Endothelial cell of umbilical vein (primary cell): ENCODE measurements around the gene XPA.

Experiments
- CTCF ChIP-seq, 2 donors: IDR thresholded peaks; 1 replicate in 1 of 2; 2 replicates in 1 of 2; pipeline ENCODE4 v1.5.1; 2011; ENCODE audit warnings: low read length in 2 of 2, mild to moderate bottlenecking in 2 of 2, moderate library complexity in 2 of 2, control low read depth in 1 of 2, inconsistent platforms in 1 of 2, low read depth in 1 of 2; ENCODE audit not compliant: insufficient read depth in 1 of 2; ENCODE audit errors: extremely low read depth in 1 of 2
- EZH2 ChIP-seq: IDR thresholded peaks from 2 replicates; pipeline ENCODE4 v1.6.1; 2012; ENCODE audit warnings: borderline replicate concordance, low read depth, mild to moderate bottlenecking, moderate library complexity, low read length, inconsistent platforms; ENCODE audit not compliant: severe bottlenecking
- POLR2A ChIP-seq: IDR thresholded peaks from 2 replicates; pipeline ENCODE4 v1.6.1; 2012; ENCODE audit warnings: low read depth, mild to moderate bottlenecking, control low read depth, low read length
- POLR2AphosphoS5 ChIP-seq: IDR thresholded peaks from 2 replicates; pipeline ENCODE4 v1.6.1; 2012; ENCODE audit warnings: low read depth, mild to moderate bottlenecking, control low read depth, low read length, moderate library complexity; ENCODE audit not compliant: insufficient read depth

- no peak for TF ChIP-seq POLR2AphosphoS5
- no peak for TF ChIP-seq POLR2A
- TF ChIP-seq CTCF (IDR thresholded peaks at IDR 0.05; ENCODE audit: extremely low read depth in 1 of 2, insufficient read depth in 1 of 2, low read depth in 1 of 2, low read length in 2 of 2) = no peak
- TF ChIP-seq EZH2 = no peak
Measured at GRCh38 chr9:97723819-97724218, 26.7 kb upstream of the XPA start.
